Fibroblast of pulmonary artery (primary cell): ENCODE results near the gene OTOF.

ENCODE experiments used
- DNase-seq: peaks from one replicate; pipeline ENCODE4 v3.0.0-alpha.2; 2010; ENCODE audit warnings: low read depth
- H3K4me3 ChIP-seq: replicated peaks from 2 replicates; pipeline ENCODE4 v1.5.1; 2011; ENCODE audit warnings: low read depth, mild to moderate bottlenecking, control low read depth, low read length, moderate library complexity
- CTCF ChIP-seq: IDR thresholded peaks from 2 replicates; pipeline ENCODE4 v1.5.1; 2011; ENCODE audit warnings: mild to moderate bottlenecking, control low read depth, low read length, inconsistent platforms; ENCODE audit errors: missing control alignments

Gene OTOF

GRCh38 chr2:26506279-26506678 lies 28.4 kb upstream of the OTOF start:
- no peak overlapping the region for H3K4me3 ChIP-seq
- TF ChIP-seq CTCF = no peak

DNA sequence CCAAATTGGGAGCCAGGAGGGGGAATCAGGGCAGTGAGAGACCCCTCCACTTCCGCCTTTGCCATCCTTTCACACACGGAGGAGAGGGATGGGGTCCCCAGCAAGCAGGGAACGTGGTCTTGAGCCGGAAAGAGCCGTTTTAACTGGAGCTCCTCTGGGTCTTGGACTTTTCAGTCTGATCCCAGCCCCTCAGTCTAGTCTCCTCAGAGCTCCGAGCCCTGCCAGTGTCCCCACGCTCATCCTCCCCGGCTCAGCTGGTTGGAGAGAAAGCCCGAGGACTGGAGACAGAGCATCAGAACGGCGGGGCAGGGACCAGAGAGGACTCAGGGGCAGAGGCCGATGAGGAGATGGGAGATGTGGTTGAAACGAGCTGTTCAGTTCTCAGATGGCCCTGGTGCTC lies 26.1 kb upstream of the OTOF start:
- no peak for DNase-seq
- H3K4me3 ChIP-seq = no peak overlapping the region
- no peak for TF ChIP-seq CTCF

More at GRCh38 chr2:26506279-26506678, 28.4 kb upstream of the OTOF start:
- no peak for DNase-seq

DNA sequence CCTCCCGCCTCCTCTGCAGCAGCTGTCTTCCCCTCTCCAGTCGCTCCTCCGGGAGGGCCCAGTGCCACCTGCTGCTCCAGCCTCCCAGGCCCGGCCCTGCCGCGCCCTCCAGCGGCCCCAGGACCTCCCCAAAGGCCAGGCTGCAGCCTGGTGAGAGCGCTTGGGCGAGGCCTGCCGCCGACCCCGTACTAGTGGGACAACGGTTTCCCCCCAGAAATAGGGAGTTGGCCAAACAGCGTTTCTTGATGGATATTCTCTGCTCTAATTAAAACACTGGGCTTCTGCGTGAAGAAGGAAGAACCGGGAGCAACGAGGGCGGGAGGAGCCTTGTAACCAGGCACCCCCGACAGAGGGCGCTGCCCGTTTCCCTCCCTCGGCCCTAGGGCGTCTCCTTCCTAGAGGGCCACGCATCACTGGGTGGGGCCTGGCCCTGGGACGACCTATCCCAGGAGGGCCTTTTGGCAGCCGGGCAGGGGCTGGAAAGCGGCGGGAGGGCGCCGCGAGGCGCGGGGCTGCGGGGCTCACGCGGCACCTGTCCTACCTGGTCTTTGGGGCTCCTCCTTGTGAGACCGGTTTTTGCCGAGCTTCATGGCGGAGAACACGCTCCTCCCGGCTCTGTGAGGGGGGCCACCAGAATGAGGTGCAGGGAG lies 25.4 kb upstream of the OTOF start:
- no peak overlapping the region for H3K4me3 ChIP-seq
- peak; percentile 68 for TF ChIP-seq CTCF
- DNase-seq = peak; percentile 39

- no peak for DNase-seq
- H3K4me3 ChIP-seq = no peak overlapping the region
- no peak for TF ChIP-seq CTCF
These were observed 22.5 kb upstream of the OTOF start for GRCh38 chr2:26500406-26500805.

- no peak for DNase-seq
These were observed 17.9 kb upstream of the OTOF start for GRCh38 chr2:26495705-26496297.

GRCh38 chr2:26494891-26495290 lies 17.0 kb upstream of the OTOF start:
- H3K4me3 ChIP-seq = no peak overlapping the region
- no peak for DNase-seq
- TF ChIP-seq CTCF = no peak

More at GRCh38 chr2:26495705-26496297, 17.9 kb upstream of the OTOF start:
- no peak for TF ChIP-seq CTCF
- no peak overlapping the region for H3K4me3 ChIP-seq

- H3K4me3 ChIP-seq = no peak overlapping the region
- no peak for DNase-seq
- TF ChIP-seq CTCF = no peak
These were observed 16.3 kb upstream of the OTOF start for GRCh38 chr2:26494199-26494598.
